ENCODE results near the gene VAV2.

Gene VAV2

DNA sequence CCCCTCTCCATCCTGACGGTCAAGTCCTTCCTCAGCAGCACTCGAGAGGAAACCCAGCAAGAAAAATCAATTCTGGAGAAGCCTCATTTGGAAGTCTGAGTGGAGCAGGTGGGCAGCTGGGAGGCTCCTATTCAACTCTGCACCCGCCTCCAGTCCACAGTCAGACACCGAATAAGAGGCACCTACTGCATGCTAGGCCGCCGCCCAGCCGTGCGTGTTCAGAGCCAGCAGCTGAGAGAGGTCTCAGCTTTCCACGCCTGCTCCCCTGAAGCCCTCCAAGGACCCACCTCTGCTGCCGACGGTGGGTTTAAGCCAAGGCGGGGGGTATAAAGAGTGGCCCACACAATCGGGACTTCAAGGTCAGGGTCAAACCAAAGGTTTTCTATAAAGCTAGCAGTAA lies 41.9 kb downstream of the VAV2 start:
- DNase-seq, result no peak

DNA sequence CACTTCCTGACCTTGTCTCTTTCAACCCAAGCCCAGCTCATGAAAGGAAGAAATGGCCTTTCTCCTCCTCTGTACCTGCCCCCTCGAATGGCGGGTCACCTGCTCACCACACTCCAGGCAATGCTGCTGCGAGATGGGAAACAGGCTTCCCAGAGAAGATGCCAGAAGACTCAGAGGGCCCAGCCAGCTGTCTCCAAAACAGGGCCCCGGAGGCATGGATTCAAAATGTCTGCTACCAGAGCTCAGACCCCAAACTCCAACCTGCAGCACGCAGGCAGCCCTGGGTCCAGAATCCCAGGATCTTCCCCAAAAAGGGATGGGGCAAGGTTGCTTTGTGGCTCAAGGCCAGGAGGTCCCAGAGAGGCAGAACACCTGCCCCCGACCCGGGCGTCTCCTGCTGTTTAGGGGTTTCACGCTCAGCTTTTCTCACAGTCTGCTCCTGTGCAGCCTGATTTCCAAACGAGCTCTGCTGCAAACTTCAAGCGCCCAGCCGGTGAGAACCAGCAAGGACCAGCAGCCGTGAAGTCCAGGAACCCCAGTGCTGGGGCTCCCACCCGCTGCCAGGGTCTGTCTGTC lies 42.5 kb downstream of the VAV2 start:
- no peak for DNase-seq

DNA sequence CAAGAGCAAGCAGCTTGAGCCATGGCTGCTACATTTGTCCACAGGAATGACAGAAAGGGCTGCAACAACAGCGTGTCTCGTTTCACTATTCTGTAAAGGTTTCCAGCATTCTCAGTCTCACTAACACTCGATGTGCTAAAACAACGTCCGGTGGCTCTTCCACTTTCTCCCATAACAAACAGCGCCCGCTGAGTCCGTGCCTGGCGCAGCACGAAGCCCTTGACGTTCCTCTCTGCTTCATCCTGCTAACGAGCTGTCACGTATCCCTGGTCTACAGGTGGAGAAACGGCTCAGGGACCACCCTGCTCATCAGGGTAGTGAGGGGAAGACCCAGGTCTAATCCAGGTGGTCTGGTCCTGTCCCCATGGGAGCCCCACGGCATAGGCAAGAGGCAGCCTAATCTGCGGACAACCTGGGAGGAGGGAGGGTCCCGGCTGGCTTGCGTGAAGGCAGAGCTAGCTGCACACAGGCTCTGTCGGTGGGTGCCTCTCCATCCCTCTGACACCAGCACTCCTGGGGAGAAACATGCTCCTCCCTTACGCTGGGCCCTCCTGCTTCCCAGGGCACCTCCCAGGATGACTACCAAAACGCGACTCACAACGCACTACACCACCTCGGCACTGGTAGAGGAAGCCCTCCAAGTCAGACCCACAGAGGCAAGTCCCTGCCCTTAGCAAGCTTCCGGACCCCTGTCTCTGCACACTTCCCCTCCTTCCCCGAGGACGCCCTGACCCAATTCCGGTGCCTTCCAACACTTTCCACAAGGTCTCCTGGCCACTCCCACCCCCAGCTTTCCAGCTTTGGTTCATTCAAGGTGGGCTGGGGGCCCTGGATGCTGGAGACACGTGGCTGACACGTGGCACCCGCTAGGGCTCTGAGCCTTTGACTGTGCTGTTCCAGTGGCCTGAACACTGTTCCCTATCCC lies 43.3 kb downstream of the VAV2 start:
- DNase-seq, result no peak

DNA sequence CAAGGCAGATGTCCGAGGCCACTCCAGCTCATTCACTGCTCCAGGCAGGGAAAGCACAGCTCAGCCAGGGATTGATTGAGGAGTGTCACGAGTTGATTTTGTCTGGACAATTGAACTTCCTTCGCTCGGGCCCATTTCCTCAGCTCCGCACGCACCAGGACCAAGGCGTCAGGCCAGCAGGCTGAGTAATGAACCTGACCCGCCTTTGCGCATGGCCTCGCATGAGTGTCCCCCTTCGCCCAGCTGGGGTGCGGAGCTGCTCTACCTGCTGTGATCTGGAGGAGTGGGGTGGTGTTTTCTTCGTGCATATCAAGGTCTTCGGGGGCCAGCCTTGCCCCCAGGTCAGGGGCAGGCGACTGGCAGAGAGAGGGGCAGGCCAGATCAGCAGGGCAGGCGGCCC lies 44.0 kb downstream of the VAV2 start:
- DNase-seq, result no peak

DNA sequence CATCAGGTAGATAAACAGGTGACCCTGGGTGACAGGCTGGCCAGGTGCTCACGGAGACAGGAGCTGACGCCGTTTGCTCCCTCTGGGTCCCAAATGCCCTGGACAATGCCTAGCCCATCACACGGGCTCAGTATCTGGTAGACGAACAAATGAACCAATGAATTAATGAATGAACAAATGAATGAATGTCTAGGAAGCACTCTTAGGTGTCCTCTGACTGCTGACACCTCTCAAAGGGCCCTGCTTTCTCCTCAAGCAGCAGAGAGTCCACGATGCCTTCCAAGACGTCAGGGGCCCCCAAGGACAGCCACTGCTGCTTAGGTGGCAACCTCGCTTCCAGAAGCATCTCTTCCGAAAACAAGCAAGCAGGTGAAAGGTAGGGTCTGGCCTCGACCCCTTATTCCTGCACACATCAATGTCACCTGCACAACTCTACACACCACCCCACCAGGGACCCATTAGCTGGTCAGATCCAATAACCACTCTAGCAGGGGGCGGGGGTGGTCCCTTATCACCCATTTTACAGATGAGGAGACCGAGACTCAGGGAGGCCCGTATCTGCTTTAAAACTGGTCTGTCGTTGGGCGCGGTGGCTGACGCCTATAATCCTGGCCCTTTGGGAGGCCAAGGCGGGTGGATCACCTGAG lies 45.2 kb downstream of the VAV2 start:
- no peak for DNase-seq

DNA sequence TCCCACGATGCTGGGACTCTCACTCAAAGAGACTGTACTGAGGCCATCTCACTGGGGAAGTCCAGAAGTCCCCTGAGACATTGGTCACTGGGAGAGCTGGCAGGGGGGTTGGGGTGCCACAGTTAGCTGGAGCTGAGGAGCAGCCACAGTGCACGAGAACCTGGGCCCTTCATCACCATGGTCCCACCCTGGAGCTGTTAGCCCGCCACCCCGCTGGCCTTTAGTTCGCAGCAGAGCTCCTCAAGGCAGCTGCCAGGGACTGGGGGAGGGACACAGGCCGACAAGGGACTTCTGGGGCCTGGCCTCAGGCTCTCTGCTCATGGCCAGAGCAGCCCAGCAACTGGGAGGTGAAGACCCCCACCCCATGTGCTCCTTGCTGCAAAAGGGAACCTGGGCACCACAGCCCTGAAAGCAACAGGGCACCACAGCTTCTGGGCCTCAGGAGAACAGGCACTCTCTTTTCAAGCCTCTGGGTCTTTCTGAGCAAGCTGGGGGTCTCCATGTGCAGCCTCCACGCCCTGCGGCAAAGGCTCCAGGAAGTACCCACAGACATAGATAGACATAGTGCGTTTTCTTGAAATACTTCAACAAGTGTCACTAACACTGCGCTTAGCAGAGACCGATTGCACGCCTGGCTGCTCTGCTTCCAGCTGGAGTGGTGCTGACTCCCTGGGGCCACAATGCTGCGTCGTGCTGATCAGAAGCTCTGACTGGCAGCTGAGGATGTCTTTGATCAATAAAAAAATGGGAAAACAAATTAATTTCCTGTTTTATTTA lies 46.0 kb downstream of the VAV2 start:
- no peak for DNase-seq

- no peak for DNase-seq
Observed at GRCh38 chr9:133945314-133945975, 46.7 kb downstream of the VAV2 start.

DNA sequence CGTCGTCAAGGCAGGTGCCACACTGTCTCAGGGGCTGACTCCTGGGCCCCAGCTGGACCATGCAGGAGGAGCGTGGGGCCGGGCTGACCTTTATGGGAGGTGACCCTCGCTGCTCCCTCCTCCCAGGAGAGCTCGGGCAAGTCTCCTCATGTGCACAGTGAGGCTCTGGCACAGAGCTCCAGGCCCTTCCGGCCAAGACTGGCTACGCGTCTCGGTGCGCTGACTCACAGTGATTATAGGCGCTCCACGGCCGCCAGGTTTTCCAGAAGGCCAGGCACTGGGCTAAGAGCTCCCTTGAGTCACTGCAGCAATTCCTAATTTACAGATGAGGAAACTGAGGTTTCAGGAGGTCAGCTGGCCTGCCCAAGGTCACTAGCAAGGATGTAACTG lies 47.4 kb downstream of the VAV2 start:
- DNase-seq, result no peak

GRCh38 chr9:133943781-133944745 lies 48.1 kb downstream of the VAV2 start:
- no peak for DNase-seq

GRCh38 chr9:133943036-133943780 lies 48.9 kb downstream of the VAV2 start:
- DNase-seq, result no peak

GRCh38 chr9:133942206-133942975 lies 49.7 kb downstream of the VAV2 start:
- DNase-seq, result no peak

DNA sequence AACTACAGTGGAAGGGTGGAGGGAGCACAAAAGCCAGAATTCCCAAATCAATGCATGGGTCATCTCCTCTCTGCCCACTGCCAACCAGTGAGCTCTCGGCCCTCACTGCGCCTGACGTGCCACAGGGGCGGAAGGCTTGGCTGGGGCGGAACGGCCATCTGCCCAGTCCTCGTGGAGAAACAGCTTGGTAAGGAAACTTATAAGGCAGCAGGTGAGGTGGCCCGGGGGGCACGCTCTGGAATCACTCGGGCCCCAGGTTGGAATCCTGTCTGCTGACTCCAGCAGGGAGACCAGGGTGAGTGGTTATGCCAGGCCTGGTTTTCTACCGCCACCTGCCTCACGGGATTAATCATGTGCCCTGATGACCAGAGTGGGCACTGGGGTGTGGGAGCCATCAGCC lies 52.3 kb downstream of the VAV2 start:
- no peak for DNase-seq

- DNase-seq, result no peak
Observed at GRCh38 chr9:133939171-133939785, 52.8 kb downstream of the VAV2 start.

DNA sequence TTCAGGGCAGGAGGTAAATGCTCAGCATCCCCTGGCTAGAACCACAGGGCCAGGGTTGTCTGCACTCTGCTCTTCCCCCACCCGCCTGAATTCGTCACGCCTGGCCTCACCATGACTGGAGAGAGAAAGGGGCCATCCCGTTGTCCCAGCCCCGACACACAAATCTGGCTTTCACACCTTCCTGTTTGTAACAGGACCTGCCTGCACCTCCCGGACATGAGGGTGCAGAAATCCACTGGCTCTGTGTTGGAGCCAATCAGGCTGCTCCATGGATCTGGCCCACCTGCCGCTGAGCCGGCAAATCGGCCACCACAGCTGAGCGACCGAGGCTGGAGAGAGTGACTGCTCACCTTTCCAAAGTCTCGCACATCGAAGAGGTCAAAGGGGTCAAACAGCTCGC lies 53.4 kb downstream of the VAV2 start:
- no peak for DNase-seq

DNA sequence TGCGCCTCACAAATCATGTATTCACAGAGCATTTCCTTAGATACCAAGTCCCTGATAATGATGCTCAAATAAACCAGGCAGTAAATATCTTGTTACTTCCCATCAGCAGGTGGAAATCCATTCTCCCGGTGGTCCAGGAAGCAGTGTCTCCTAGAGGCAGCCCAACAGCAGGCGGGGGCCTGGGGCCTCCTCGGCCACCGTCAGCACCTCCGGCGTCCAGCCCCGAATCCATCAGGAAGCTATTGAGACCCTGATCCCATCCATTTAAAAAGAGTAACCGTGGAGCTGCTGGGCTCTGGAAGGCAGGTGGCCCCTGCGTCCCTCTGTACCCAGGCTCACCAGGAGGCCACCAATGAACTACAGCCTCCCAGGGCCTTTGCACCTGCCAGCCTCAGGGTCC lies 54.0 kb downstream of the VAV2 start:
- no peak for DNase-seq

DNA sequence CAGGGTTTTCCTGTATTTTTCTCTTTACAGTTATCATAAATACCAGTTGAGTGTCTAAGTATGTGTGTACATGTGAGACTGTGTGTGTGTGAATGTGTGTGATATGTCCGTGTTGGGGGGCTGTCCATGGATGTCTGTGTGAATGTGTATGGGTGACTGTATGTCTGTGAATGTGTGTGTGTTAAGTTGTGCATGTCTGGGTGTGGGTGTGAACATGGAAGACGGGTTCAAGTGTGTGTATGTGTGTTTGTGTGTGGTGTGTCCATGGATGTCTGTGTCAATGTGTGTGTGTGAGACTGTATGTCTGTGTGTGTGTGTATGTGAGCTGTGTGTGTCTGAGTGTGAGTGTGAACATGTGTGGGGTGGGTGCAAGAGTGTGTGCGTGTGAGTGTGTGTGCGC lies 55.0 kb downstream of the VAV2 start:
- no peak for DNase-seq

- no peak for DNase-seq
Observed at GRCh38 chr9:133935328-133936005, 56.7 kb downstream of the VAV2 start.

- DNase-seq, result no peak
Observed at GRCh38 chr9:133934482-133935232, 57.5 kb downstream of the VAV2 start.

All from activated CD4-positive, alpha-beta T cell treated with anti-CD3 and anti-CD28 coated beads, Interleukin-2, amount 50 U/mL, for 48 hours (primary cell).